Measurements from ENCODE around the gene ITGAL. TPM values are rescaled to one million over a fixed set of nuclear protein-coding genes. Genes with fewer than 3 reads are reported as not detected.
A peak's percentile ranks its signal among the peaks of the same experiment; 100 is the strongest.
"Not testable (repeated sequence)": the region's sequence is repeated elsewhere in the genome, so short reads cannot be mapped to it uniquely, and the experiment has no call there.

The ITGAL gene
- polyA plus RNA-seq, 1 donor: 3.8 TPM

DNA sequence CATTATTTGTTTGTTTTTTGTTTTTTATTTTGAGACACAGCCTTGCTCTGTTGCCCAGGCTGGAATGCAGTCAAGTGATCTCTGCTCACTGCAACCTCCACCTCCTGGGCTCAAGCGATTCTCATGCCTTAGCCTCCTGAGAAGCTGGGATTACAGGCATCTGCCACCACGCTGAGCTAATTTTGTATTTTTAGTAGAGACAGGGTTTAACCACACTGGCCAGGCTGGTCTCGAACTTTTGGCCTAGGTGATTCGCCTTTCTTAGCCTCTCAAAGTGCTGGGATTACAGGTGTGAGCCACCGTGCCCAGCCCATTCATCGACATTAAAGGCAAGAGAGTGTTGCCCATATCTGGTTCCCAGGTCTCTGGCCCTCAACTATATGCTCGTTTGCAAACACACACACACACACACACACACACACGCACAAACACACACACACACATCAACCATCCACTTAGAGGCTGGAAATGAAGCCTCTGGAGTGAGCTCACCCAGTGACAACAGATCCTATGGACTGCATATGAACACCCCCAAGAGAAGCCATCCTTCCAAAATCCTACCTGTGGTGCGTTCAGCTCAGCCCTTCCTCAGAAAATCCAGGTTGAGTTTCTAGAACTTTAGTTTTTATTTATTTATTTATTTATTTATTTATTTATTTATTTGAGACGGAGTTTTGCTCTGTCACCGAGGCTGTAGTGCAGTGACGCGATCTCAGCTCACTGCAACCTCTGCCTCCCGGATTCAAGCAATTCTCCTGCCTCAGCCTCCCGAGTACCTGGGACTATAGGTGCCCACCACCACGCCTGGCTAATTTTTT lies 14.6 kb upstream of the ITGAL start:
- H3K27ac ChIP-seq (ENCODE audit: low read length): no peak overlapping the region
- no peak for DNase-seq
- no peaks in the 10 kb centered on the region for H3K27me3 ChIP-seq (ENCODE audit: control insufficient read depth, insufficient read depth, low read length)
- no peaks in the 10 kb centered on the region for H3K36me3 ChIP-seq (ENCODE audit: control insufficient read depth, insufficient read depth, low read length)
- H3K4me3 ChIP-seq (ENCODE audit: low read length): no peak overlapping the region
- H3K4me1 ChIP-seq (ENCODE audit: control insufficient read depth, insufficient read depth, low read length): peaks cover 28% of the 10 kb centered on the region
- H3K9me3 ChIP-seq (ENCODE audit: control insufficient read depth, low read depth, low read length): no peaks in the 10 kb centered on the region
- WGBS (ENCODE audit: insufficient coverage, low lambda C conversion rate): no CpG with 5 or more reads among the region's 16 CpGs

DNA sequence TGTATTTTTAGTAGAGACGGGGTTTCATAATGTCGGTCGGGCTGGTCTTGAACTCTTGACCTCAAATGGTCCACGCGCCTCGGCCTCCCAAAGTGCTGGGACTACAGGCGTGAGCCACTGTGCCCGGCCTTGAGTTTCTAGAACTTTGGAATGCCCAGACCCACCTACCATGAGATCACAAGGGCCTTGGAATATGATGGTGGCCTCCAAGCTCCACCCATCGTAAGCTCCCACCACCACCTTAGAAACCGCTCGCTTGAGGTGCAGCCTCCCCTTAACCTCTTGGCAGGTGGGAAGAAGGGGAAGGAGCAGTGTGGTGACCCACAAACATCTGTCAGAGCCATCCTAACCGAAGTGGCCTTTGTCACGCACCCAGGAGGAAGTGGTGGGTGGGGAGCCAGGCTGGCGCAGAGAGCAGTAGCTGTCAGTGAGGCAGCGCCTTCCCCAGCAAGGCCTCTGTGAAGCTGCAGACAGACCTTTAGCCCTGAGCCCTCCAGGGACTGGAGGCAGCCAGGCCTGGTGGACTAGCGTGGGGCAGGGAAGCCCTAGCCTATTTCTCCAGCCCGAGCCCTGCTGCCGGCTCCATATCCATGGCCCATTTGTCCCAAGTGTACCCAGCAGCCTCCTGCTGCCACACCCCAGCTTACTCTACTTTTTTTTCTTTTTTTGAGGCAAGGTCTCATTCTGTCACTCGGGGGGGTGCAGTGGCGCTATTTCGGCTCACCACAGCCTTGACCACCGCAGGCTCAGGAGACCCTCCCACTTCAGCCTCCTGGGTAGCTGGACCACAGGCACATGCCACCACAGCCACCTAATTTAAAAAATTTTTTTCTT lies 13.8 kb upstream of the ITGAL start:
- DNase-seq: peak; percentile 48 to 71
- Histone ChIP-seq H3K36me3 (ENCODE audit: control insufficient read depth, insufficient read depth, low read length) (no peaks in the 10 kb centered on the region), H3K27ac (ENCODE audit: low read length) (no peak overlapping the region), H3K27me3 (ENCODE audit: control insufficient read depth, insufficient read depth, low read length) (no peaks in the 10 kb centered on the region), H3K4me3 (ENCODE audit: low read length) (no peak overlapping the region), H3K9me3 (ENCODE audit: control insufficient read depth, low read depth, low read length) (no peaks in the 10 kb centered on the region), H3K4me1 (ENCODE audit: control insufficient read depth, insufficient read depth, low read length) (peaks cover 21% of the 10 kb centered on the region)
- WGBS (ENCODE audit: insufficient coverage, low lambda C conversion rate): no CpG with 5 or more reads among the region's 22 CpGs

GRCh38 chr16:30459456-30459855 lies 13.1 kb upstream of the ITGAL start:
- H3K4me3 ChIP-seq (ENCODE audit: low read length): no peak overlapping the region
- DNase-seq: no peak
- H3K27ac ChIP-seq (ENCODE audit: low read length): no peak overlapping the region
- H3K27me3 ChIP-seq (ENCODE audit: control insufficient read depth, insufficient read depth, low read length): no peaks in the 10 kb centered on the region
- no peaks in the 10 kb centered on the region for H3K36me3 ChIP-seq (ENCODE audit: control insufficient read depth, insufficient read depth, low read length)
- no peaks in the 10 kb centered on the region for H3K9me3 ChIP-seq (ENCODE audit: control insufficient read depth, low read depth, low read length)
- WGBS (ENCODE audit: insufficient coverage, low lambda C conversion rate): no CpG with 5 or more reads among the region's 11 CpGs
- peaks cover 14% of the 10 kb centered on the region for H3K4me1 ChIP-seq (ENCODE audit: control insufficient read depth, insufficient read depth, low read length)

- DNase-seq; H3K27ac ChIP-seq (ENCODE audit: low read length); H3K9me3 ChIP-seq (ENCODE audit: control insufficient read depth, low read depth, low read length); H3K4me3 ChIP-seq (ENCODE audit: low read length); H3K27me3 ChIP-seq (ENCODE audit: control insufficient read depth, insufficient read depth, low read length); H3K36me3 ChIP-seq (ENCODE audit: control insufficient read depth, insufficient read depth, low read length); H3K4me1 ChIP-seq (ENCODE audit: control insufficient read depth, insufficient read depth, low read length): not testable (repeated sequence)
- WGBS (ENCODE audit: insufficient coverage, low lambda C conversion rate): no CpG with 5 or more reads among the region's 5 CpGs
Measured at GRCh38 chr16:30461426-30461825, 11.1 kb upstream of the ITGAL start.

DNA sequence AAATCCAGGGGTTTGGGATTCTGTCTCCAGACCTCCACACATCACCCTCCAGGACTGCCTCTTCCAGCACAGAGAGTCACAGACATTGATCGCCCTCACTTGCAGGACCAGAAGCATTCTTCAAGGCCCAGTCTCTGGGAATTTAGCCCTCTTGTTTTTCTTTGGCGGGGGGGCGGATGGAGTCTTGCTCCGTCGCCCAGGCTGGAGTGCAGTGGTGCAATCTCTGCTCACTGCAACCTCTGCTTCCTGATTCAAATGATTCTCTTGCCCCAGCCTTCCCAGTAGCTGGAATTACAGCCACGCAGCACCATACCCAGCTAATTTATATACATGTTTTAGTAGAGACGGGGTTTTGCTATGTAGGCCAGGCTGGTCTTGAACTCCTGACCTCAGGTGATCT lies 8.5 kb upstream of the ITGAL start:
- no CpG with 5 or more reads among the region's 7 CpGs for WGBS (ENCODE audit: insufficient coverage, low lambda C conversion rate)
- no peak for DNase-seq
- no peaks in the 10 kb centered on the region for H3K36me3 ChIP-seq (ENCODE audit: control insufficient read depth, insufficient read depth, low read length)
- peaks cover 2% of the 10 kb centered on the region for H3K4me1 ChIP-seq (ENCODE audit: control insufficient read depth, insufficient read depth, low read length)
- H3K4me3 ChIP-seq (ENCODE audit: low read length): no peak overlapping the region
- no peak overlapping the region for H3K27ac ChIP-seq (ENCODE audit: low read length)
- no peaks in the 10 kb centered on the region for H3K27me3 ChIP-seq (ENCODE audit: control insufficient read depth, insufficient read depth, low read length)
- H3K9me3 ChIP-seq (ENCODE audit: control insufficient read depth, low read depth, low read length): no peaks in the 10 kb centered on the region

DNA sequence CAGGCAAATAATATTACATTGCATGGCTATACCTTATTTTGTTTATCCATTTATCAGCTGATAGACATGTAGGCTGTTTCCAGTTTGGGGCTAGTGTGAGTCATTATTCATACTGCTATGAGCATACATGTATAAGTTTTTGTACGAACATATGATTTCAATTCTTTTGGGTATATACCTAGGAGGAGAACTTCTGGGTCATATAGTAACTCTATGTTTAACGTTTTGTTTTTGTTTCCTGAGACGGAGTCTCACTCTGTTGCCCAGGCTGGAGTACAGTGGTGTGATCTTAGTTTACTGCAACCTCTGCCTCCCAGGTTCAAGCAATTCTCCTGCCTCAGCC lies 2.4 kb upstream of the ITGAL start:
- H3K4me1 ChIP-seq (ENCODE audit: control insufficient read depth, insufficient read depth, low read length): peaks cover 6% of the 10 kb centered on the region
- WGBS (ENCODE audit: insufficient coverage, low lambda C conversion rate): no CpG with 5 or more reads among the region's 3 CpGs
- no peak overlapping the region for H3K27ac ChIP-seq (ENCODE audit: low read length)

DNA sequence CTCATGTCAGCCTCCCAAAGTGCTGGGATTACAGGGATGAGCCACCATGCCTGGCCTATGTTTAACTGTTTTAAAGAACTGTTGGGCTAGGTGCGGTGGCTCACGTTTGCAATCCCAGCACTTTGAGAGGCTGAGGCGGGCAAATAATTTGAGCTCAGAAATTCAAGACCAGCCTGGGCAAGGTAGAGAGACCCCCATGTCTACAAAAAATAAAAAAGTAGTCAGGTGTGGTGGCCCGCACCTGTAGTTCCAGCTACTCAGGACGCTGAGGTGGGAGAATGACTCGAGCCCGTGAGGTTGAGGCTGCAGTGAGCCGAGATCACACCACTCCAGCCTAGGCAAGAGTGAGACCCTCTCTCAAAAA lies 1.9 kb upstream of the ITGAL start:
- WGBS (ENCODE audit: insufficient coverage, low lambda C conversion rate): no CpG with 5 or more reads among the region's 8 CpGs
- no peak overlapping the region for H3K27ac ChIP-seq (ENCODE audit: low read length)

More for the DNA sequence above, 2.4 kb upstream of the ITGAL start:
- no peak overlapping the region for H3K4me3 ChIP-seq (ENCODE audit: low read length)
- no peaks in the 10 kb centered on the region for H3K36me3 ChIP-seq (ENCODE audit: control insufficient read depth, insufficient read depth, low read length)
- H3K27me3 ChIP-seq (ENCODE audit: control insufficient read depth, insufficient read depth, low read length): peaks cover 16% of the 10 kb centered on the region
- no peak for DNase-seq
- peaks cover 4% of the 10 kb centered on the region for H3K9me3 ChIP-seq (ENCODE audit: control insufficient read depth, low read depth, low read length)

DNA sequence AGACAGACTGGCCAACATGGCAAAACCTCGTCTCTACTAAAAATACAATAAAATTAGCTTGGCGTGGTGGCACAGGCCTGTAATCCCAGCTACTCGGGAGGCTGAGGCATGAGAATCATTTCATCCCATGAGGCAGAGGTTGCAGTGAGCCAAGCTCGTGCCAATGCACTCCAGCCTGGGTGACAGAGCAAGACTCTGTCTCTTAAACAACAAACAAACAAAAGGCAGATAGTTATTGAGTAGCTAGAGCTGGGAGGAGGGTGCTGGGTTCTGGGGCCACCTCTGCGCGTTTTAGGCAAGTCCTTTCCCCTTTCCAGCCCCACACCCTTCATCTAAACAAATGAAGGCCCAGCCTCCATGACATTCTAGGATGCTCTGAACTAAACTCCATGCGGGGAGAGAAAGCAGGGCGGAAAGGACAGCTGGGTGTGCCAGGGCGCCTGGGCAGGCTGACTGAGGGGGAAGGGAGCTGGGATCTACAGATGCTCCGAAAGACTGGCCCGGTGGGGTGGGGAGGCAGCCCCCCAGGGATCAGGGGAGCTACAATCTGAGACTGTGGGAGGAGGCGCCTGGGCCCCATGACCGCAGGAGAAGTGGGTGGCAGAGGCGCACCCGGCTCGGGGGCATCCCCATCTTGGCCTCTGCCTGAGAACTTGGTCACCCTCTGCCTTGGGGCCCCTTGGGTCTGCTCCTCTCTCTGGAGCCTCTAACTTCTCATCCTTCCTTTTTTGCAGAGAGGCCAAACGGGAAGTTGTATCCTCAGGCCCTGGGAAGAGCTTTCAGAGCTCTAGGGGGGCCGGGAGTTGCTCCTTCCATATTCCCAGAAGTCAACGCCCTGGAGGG lies 910 bp downstream of the ITGAL start:
- no peaks in the 10 kb centered on the region for H3K36me3 ChIP-seq (ENCODE audit: control insufficient read depth, insufficient read depth, low read length)
- no CpG with 5 or more reads among the region's 19 CpGs for WGBS (ENCODE audit: insufficient coverage, low lambda C conversion rate)
- peaks cover 19% of the 10 kb centered on the region for H3K27me3 ChIP-seq (ENCODE audit: control insufficient read depth, insufficient read depth, low read length)
- H3K4me1 ChIP-seq (ENCODE audit: control insufficient read depth, insufficient read depth, low read length): peaks cover 6% of the 10 kb centered on the region
- H3K9me3 ChIP-seq (ENCODE audit: control insufficient read depth, low read depth, low read length): peaks cover 4% of the 10 kb centered on the region
- DNase-seq: no peak
- no peak overlapping the region for H3K27ac ChIP-seq (ENCODE audit: low read length)
- no peak overlapping the region for H3K4me3 ChIP-seq (ENCODE audit: low read length)

More for the DNA sequence above, 1.9 kb upstream of the ITGAL start:
- no peak overlapping the region for H3K4me3 ChIP-seq (ENCODE audit: low read length)
- no peaks in the 10 kb centered on the region for H3K36me3 ChIP-seq (ENCODE audit: control insufficient read depth, insufficient read depth, low read length)
- H3K4me1 ChIP-seq (ENCODE audit: control insufficient read depth, insufficient read depth, low read length): peaks cover 6% of the 10 kb centered on the region
- H3K27me3 ChIP-seq (ENCODE audit: control insufficient read depth, insufficient read depth, low read length): peaks cover 19% of the 10 kb centered on the region
- peaks cover 4% of the 10 kb centered on the region for H3K9me3 ChIP-seq (ENCODE audit: control insufficient read depth, low read depth, low read length)
- DNase-seq: no peak

GRCh38 chr16:30474074-30474452 lies 1.5 kb downstream of the ITGAL start:
- DNase-seq: no peak
- Histone ChIP-seq H3K27ac (ENCODE audit: low read length) (no peak overlapping the region), H3K4me3 (ENCODE audit: low read length) (no peak overlapping the region), H3K36me3 (ENCODE audit: control insufficient read depth, insufficient read depth, low read length) (no peaks in the 10 kb centered on the region), H3K27me3 (ENCODE audit: control insufficient read depth, insufficient read depth, low read length) (peaks cover 19% of the 10 kb centered on the region), H3K9me3 (ENCODE audit: control insufficient read depth, low read depth, low read length) (peaks cover 4% of the 10 kb centered on the region), H3K4me1 (ENCODE audit: control insufficient read depth, insufficient read depth, low read length) (peaks cover 6% of the 10 kb centered on the region)
- no CpG with 5 or more reads among the region's 35 CpGs for WGBS (ENCODE audit: insufficient coverage, low lambda C conversion rate)

DNA sequence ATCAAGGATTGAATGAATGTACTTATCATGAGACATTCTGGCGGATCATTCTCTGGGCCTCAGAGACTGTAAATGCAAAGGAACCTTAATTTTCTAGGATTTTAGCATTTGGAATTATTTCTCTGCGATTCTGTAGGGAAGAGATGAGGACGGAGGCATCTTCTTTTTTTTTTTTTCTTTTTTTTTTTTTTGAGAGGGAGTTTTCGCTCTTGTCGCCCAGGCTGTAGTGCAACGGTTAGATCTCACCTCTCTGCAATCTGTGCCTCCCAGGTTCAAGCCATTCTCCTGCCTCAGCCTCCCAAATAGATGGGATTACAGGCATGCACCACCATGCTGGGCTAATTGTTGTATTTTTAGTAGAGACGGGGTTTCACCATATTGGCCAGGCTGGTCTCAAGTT lies 2.1 kb downstream of the ITGAL start:
- DNase-seq: no peak
- Histone ChIP-seq H3K27ac (ENCODE audit: low read length) (no peak overlapping the region), H3K9me3 (ENCODE audit: control insufficient read depth, low read depth, low read length) (peaks cover 4% of the 10 kb centered on the region), H3K27me3 (ENCODE audit: control insufficient read depth, insufficient read depth, low read length) (peaks cover 19% of the 10 kb centered on the region), H3K4me3 (ENCODE audit: low read length) (no peak overlapping the region), H3K36me3 (ENCODE audit: control insufficient read depth, insufficient read depth, low read length) (no peaks in the 10 kb centered on the region), H3K4me1 (ENCODE audit: control insufficient read depth, insufficient read depth, low read length) (peaks cover 6% of the 10 kb centered on the region)
- no CpG with 5 or more reads among the region's 7 CpGs for WGBS (ENCODE audit: insufficient coverage, low lambda C conversion rate)

Measured in large intestine (tissue), 3 donors.